Measurements from ENCODE around the gene OPN1SW. TPM values are rescaled to one million over a fixed set of nuclear protein-coding genes. Genes with fewer than 3 reads are reported as not detected.

Gene OPN1SW
- total and polyA plus RNA-seq, 9 of the 15 experiments (the other 6 are each of a cell fraction or from before 2014, with no cell fraction given) = 0.84 to 1.0 TPM; not detected in 7

GRCh38 chr7:128791121-128791971 lies 15.8 kb upstream of the OPN1SW start, which contains the start of gene CCDC136 (continued):
- TF ChIP-seq CREB3L1 (IDR thresholded peaks at IDR 0.05; ENCODE audit: borderline replicate concordance, low read depth) (no peak), HNRNPLL (IDR thresholded peaks at IDR 0.05; ENCODE audit: low read depth, low read length, poor library complexity, severe bottlenecking) (peak; percentile 71), ZEB2 (IDR thresholded peaks at IDR 0.05) (0 out of 2 replicates have a peak, but pooled peaks have one; percentile 24), ZNF583 (CRISPR knock-in tag; IDR thresholded peaks at IDR 0.05) (no peak), ZNF280A (IDR thresholded peaks at IDR 0.05; ENCODE audit: low read depth, partially characterized antibody) (no peak), RAD51 (IDR thresholded peaks at IDR 0.05; ENCODE audit: borderline replicate concordance, low read depth) (no peak), EP300 (IDR thresholded peaks at IDR 0.05; ENCODE audit: low read length) (no peak), ZNF79 (CRISPR knock-in tag; IDR thresholded peaks at IDR 0.05; ENCODE audit: low read depth) (no peak), PATZ1 (CRISPR knock-in tag; IDR thresholded peaks at IDR 0.05; ENCODE audit: borderline replicate concordance) (no peak), HMG20A (CRISPR knock-in tag; conservative IDR thresholded peaks at IDR 0.05) (no peak), RBM34 (IDR thresholded peaks at IDR 0.05; ENCODE audit: borderline replicate concordance, insufficient read depth, low read length) (no peak), MEF2A (IDR thresholded peaks at IDR 0.05; ENCODE audit: control insufficient read depth, low read depth, low read length) (no peak), ZNF655 (CRISPR knock-in tag; IDR thresholded peaks at IDR 0.05) (no peak), CBFA2T3 (IDR thresholded peaks at IDR 0.05) (no peak), NR3C1 (CRISPR knock-in tag; IDR thresholded peaks at IDR 0.05) (0 out of 2 replicates have a peak, but pooled peaks have one; percentile 51), DEAF1 (CRISPR knock-in tag; IDR thresholded peaks at IDR 0.05) (no peak), CBX2 (IDR thresholded peaks at IDR 0.05; ENCODE audit: insufficient read depth, low read length, poor library complexity, severe bottlenecking) (no peak), FIP1L1 (IDR thresholded peaks at IDR 0.05; ENCODE audit: low read depth, low read length, poor library complexity, severe bottlenecking) (peak; percentile 35), SRSF7 (optimal IDR thresholded peaks at IDR 0.05; ENCODE audit: low read depth, low read length) (no peak), TAF7 (tag; IDR thresholded peaks at IDR 0.05) (no peak)

Data from K562 (cell line).